ENCODE data around the gene USP9X. TPM values are rescaled to one million over a fixed set of nuclear protein-coding genes. Genes with fewer than 3 reads are reported as not detected.
"Not testable (repeated sequence)": the region's sequence is repeated elsewhere in the genome, so short reads cannot be mapped to it uniquely, and the experiment has no call there.

The USP9X gene
- total RNA-seq, 1 donor from 2014 or later = 23.7 TPM

- DNase-seq (ENCODE audit: low spot score in 2 of 2) = no peak
- Histone ChIP-seq H3K4me3 (no peak overlapping the region), H3K36me3 (no peaks in the 10 kb centered on the region), H3K9me3 (peaks cover 0 to 4% of the 10 kb centered on the region in 2 donors), H3K4me1 (peaks cover 0 to 5% of the 10 kb centered on the region in 2 donors), H3K27me3 (no peaks in the 10 kb centered on the region), H3K27ac (no peak overlapping the region)
- TF ChIP-seq, protein P1, sequence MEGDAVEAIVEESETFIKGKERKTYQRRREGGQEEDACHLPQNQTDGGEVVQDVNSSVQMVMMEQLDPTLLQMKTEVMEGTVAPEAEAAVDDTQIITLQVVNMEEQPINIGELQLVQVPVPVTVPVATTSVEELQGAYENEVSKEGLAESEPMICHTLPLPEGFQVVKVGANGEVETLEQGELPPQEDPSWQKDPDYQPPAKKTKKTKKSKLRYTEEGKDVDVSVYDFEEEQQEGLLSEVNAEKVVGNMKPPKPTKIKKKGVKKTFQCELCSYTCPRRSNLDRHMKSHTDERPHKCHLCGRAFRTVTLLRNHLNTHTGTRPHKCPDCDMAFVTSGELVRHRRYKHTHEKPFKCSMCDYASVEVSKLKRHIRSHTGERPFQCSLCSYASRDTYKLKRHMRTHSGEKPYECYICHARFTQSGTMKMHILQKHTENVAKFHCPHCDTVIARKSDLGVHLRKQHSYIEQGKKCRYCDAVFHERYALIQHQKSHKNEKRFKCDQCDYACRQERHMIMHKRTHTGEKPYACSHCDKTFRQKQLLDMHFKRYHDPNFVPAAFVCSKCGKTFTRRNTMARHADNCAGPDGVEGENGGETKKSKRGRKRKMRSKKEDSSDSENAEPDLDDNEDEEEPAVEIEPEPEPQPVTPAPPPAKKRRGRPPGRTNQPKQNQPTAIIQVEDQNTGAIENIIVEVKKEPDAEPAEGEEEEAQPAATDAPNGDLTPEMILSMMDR (IDR thresholded peaks at IDR 0.05) = no peak
- intact Hi-C loops (cut with DNase I) = no loop called here
Measured at GRCh38 chrX:41105005-41105404, 19.8 kb downstream of the USP9X start.

DNA sequence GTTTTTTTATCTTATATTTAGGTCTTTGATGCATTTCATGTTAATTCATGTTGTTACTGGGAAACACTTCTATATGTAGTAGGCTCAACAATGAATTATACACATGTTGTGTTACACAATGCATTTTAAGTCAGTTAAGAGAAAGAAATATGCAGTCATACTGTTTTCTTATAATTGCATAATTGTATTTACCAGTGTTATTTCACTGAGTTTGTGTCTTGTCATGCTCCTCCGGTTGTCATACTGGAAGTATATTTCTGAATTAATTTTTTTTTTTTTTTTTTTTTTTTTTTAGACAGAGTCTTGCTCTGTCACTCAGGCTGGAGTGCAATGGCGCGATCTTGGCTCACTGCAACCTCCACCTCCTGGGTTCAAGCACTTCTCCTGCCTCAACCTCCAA is 21.0 kb downstream of the USP9X start:
- H3K9me3 ChIP-seq; H3K27me3 ChIP-seq; DNase-seq (ENCODE audit: low spot score in 2 of 2); intact Hi-C loops (cut with DNase I); H3K36me3 ChIP-seq; H3K27ac ChIP-seq; H3K4me3 ChIP-seq: not testable (repeated sequence)
- H3K4me1 ChIP-seq = peaks cover 0 to 14% of the 10 kb centered on the region in 2 donors

DNA sequence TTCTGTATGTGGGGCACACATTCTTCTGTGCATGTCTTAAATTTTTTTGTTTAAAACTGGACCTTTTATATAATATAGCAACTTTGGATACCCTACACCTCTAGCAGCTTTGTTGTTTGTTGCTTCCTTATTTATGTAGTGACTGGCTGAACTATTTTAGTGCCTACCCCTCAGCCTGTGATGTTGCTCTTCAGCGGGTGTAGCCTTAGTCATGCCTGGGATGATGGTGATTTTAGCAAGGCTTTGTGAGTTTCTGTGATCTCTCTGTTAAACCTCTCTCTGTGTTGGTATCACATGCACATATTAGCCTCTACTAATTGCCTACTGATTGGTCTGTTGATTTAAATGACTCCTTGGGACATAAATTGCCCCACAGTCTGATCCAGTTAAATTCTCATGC is 22.8 kb downstream of the USP9X start:
- Histone ChIP-seq H3K4me3 (no peak overlapping the region), H3K27me3 (no peaks in the 10 kb centered on the region), H3K4me1 (peaks cover 0 to 12% of the 10 kb centered on the region in 2 donors), H3K36me3 (no peaks in the 10 kb centered on the region), H3K9me3 (peaks cover 0 to 4% of the 10 kb centered on the region in 2 donors), H3K27ac (peak overlapping the region in 1 of 2 donors; percentile 25)
- intact Hi-C loops (cut with DNase I) = no loop called here
- TF ChIP-seq, protein P1 (IDR thresholded peaks at IDR 0.05) = no peak
- no peak for DNase-seq (ENCODE audit: low spot score in 2 of 2)

DNA sequence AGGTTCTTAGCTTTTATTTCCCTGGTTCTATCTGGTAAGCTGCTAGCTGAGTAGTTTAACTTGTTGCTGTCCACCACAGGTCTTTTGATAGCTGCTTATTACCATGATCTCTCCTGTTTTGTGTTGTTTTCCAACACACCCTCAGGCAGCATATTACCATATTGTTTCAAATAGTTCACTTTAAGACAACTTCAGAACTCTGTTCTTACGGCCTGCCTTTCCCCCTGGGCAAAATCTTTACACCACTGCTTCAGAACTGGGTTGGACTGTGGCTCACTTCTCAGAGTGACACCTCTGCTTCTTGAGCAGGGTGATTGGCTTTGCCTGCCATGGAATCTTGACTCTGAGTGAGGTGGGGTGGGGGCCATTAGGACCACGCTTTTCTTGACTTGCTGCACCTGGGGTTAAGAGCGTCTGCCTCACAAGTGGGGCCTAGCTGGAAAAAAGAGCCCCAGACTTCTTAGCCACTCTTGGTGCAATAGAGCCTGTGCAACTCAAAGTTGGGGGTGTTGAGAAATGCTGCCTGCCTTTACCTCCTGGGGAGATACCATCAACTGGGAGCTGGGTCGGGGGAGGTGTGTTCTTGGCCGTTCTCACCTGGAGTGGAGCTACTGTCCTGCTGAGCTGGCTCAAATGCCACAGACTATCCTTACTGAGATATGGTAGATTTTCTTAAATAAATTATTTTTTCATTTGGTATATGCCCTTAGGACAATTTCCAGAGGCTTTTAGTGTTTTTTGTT is 23.4 kb downstream of the USP9X start:
- intact Hi-C loops (cut with DNase I) = no loop called here
- Histone ChIP-seq H3K4me3 (no peak overlapping the region), H3K4me1 (peaks cover 0 to 12% of the 10 kb centered on the region in 2 donors), H3K27me3 (no peaks in the 10 kb centered on the region), H3K27ac (peak overlapping the region in 1 of 2 donors; percentile 25), H3K36me3 (no peaks in the 10 kb centered on the region), H3K9me3 (peaks cover 0 to 4% of the 10 kb centered on the region in 2 donors)
- DNase-seq (ENCODE audit: low spot score in 2 of 2) = no peak
- TF ChIP-seq, protein P1 (IDR thresholded peaks at IDR 0.05) = no peak

- Histone ChIP-seq H3K27me3 (no peaks in the 10 kb centered on the region), H3K4me1 (peaks cover 0 to 22% of the 10 kb centered on the region in 2 donors), H3K9me3 (peaks cover 0 to 4% of the 10 kb centered on the region in 2 donors), H3K27ac (no peak overlapping the region), H3K36me3 (no peaks in the 10 kb centered on the region), H3K4me3 (no peak overlapping the region)
- intact Hi-C loops (cut with DNase I) = loop anchor here (5.0 to 10.0 kb wide), 3 partner anchors 176 to 566 kb away; no protein-coding TSS in a partner anchor
- TF ChIP-seq, protein P1 (IDR thresholded peaks at IDR 0.05) = no peak
- no peak for DNase-seq (ENCODE audit: low spot score in 2 of 2)
Measured at GRCh38 chrX:41110801-41111625, 25.8 kb downstream of the USP9X start.

- H3K9me3 ChIP-seq; DNase-seq (ENCODE audit: low spot score in 2 of 2); H3K27me3 ChIP-seq; H3K4me3 ChIP-seq; H3K36me3 ChIP-seq; H3K27ac ChIP-seq: not testable (repeated sequence)
- TF ChIP-seq, protein P1 (IDR thresholded peaks at IDR 0.05) = peak; percentile 61 to 87 (median 78)
- intact Hi-C loops (cut with DNase I) = loop anchor here (2.0 to 10.0 kb wide), 3 partner anchors 180 to 570 kb away; no protein-coding TSS in a partner anchor
- peaks cover 0 to 21% of the 10 kb centered on the region in 2 donors for H3K4me1 ChIP-seq
Measured at GRCh38 chrX:41115104-41115425, 29.8 kb downstream of the USP9X start.
